GM12801 (cell line): ENCODE data around the gene TCF4.

Experiments
- CTCF ChIP-seq: IDR thresholded peaks from one replicate; pipeline ENCODE4 v1.5.1; 2011; ENCODE audit warnings: control low read depth; ENCODE audit not compliant: insufficient read length; ENCODE audit errors: extremely low read depth

TCF4 gene

GRCh38 chr18:55625901-55626300, 37.9 kb upstream of the TCF4 start:
- no peak for TF ChIP-seq CTCF

- no peak for TF ChIP-seq CTCF
Measured at GRCh38 chr18:55623626-55624025, 35.6 kb upstream of the TCF4 start.

GRCh38 chr18:55610506-55610905, 22.5 kb upstream of the TCF4 start:
- no peak for TF ChIP-seq CTCF

- no peak for TF ChIP-seq CTCF
Measured at GRCh38 chr18:55609160-55609825, 21.3 kb upstream of the TCF4 start.

GRCh38 chr18:55608497-55608896, 20.5 kb upstream of the TCF4 start:
- TF ChIP-seq CTCF, result no peak

GRCh38 chr18:55607773-55608172, 19.8 kb upstream of the TCF4 start:
- no peak for TF ChIP-seq CTCF

- no peak for TF ChIP-seq CTCF
Measured at GRCh38 chr18:55605733-55606338, 17.8 kb upstream of the TCF4 start.
